Measurements from ENCODE around the gene PRG3. TPM values are rescaled to one million over a fixed set of nuclear protein-coding genes. Genes with fewer than 3 reads are reported as not detected.

PRG3 gene
- total and polyA plus RNA-seq, 9 of the 15 experiments (the other 6 are each of a cell fraction or from before 2014, with no cell fraction given), result 0.18 to 0.55 (median 0.38) TPM; not detected in 6

GRCh38 chr11:57349491-57350274 is 31.3 kb downstream of the PRG3 start (continued):
- TF ChIP-seq TFAP4 (CRISPR knock-in tag; IDR thresholded peaks at IDR 0.05; ENCODE audit: borderline replicate concordance) (peak; percentile 69; the same call in 1 of the 2 replicates), PHF21A (IDR thresholded peaks at IDR 0.05; ENCODE audit: borderline replicate concordance, low read depth) (0 out of 2 replicates have a peak, but pooled peaks have one; percentile 27), RCOR1 (IDR thresholded peaks at IDR 0.05; ENCODE audit: borderline replicate concordance in 1 of 2, low read depth in 2 of 2, low read length in 2 of 2) (peak in 1 of 2 experiments; percentile 85; a peak in 2 of 4 replicates), RAD21 (CRISPR knock-in tag; conservative IDR thresholded peaks at IDR 0.05 in 1 of 2, IDR thresholded peaks at IDR 0.05 in 1 of 2) (peak; percentile 46 to 66), RUNX1 (IDR thresholded peaks at IDR 0.05; ENCODE audit: low read depth) (0 out of 2 replicates have a peak, but pooled peaks have one; percentile 20), HLTF (IDR thresholded peaks at IDR 0.05) (no peak), ZFP30 (CRISPR knock-in tag; IDR thresholded peaks at IDR 0.05; ENCODE audit: borderline replicate concordance) (no peak), PHF20 (IDR thresholded peaks at IDR 0.05; ENCODE audit: partially characterized antibody) (peak; percentile 21), TEAD4 (IDR thresholded peaks at IDR 0.05; ENCODE audit: low read length) (no peak), TEAD4 (CRISPR knock-in tag; IDR thresholded peaks at IDR 0.05; ENCODE audit: borderline replicate concordance) (no peak), NFYB (IDR thresholded peaks at IDR 0.05; ENCODE audit: extremely low read depth, insufficient read length) (no peak), CTCFL (IDR thresholded peaks at IDR 0.05; ENCODE audit: borderline replicate concordance, insufficient read depth, low read depth, low read length, poor library complexity, severe bottlenecking) (peak; percentile 28), ZBTB7A (IDR thresholded peaks at IDR 0.05; ENCODE audit: borderline replicate concordance, control insufficient read depth, low read depth, low read length) (peak; percentile 41; the same call in 1 of the 2 replicates), CEBPB (tag; IDR thresholded peaks at IDR 0.05) (peak; percentile 71)
- TF ChIP-seq, protein P1, sequence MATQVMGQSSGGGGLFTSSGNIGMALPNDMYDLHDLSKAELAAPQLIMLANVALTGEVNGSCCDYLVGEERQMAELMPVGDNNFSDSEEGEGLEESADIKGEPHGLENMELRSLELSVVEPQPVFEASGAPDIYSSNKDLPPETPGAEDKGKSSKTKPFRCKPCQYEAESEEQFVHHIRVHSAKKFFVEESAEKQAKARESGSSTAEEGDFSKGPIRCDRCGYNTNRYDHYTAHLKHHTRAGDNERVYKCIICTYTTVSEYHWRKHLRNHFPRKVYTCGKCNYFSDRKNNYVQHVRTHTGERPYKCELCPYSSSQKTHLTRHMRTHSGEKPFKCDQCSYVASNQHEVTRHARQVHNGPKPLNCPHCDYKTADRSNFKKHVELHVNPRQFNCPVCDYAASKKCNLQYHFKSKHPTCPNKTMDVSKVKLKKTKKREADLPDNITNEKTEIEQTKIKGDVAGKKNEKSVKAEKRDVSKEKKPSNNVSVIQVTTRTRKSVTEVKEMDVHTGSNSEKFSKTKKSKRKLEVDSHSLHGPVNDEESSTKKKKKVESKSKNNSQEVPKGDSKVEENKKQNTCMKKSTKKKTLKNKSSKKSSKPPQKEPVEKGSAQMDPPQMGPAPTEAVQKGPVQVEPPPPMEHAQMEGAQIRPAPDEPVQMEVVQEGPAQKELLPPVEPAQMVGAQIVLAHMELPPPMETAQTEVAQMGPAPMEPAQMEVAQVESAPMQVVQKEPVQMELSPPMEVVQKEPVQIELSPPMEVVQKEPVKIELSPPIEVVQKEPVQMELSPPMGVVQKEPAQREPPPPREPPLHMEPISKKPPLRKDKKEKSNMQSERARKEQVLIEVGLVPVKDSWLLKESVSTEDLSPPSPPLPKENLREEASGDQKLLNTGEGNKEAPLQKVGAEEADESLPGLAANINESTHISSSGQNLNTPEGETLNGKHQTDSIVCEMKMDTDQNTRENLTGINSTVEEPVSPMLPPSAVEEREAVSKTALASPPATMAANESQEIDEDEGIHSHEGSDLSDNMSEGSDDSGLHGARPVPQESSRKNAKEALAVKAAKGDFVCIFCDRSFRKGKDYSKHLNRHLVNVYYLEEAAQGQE (IDR thresholded peaks at IDR 0.05; ENCODE audit: borderline replicate concordance), result peak; percentile 34; the same call in 1 of the 2 replicates
- TF ChIP-seq, protein P1 (CRISPR knock-in tag; IDR thresholded peaks at IDR 0.05; ENCODE audit: low read depth), result no peak

All from K562 (cell line).